ENCODE measurements around the gene CTNND1.

DNA sequence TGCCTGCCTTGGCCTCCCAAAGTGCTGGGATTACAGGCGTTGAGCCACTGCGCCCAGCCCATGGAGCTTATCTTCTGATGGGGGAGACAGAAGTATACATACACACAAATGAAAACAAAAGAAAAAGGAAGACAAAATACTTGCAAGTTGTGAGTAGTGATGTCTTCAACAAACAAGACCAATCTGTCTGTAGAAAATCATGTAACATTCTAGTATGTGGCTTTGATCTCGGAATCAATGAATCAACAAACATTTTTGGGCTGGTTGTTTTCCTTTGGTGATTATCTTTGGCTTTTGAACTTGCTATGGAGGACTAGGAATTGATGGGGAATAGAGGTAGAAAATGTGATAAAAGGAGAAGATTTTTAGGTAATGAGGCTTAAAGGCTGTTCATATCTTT, 3.4 kb upstream of the CTNND1 start:
- TF ChIP-seq POLR2AphosphoS5 (IDR thresholded peaks at IDR 0.05; ENCODE audit: low read depth, low read length) (no peak), POLR2A (IDR thresholded peaks at IDR 0.05; ENCODE audit: low read depth, low read length) (no peak), TAF1 (IDR thresholded peaks at IDR 0.05; ENCODE audit: borderline replicate concordance, low read depth, low read length) (no peak)
